ENCODE data around the gene NUP62CL. TPM values are rescaled to one million over a fixed set of nuclear protein-coding genes. Genes with fewer than 3 reads are reported as not detected.

Gene NUP62CL
- total RNA-seq, 1 donor from 2014 or later = not detected

- H3K9me3 Mint-ChIP-seq (ENCODE audit: low read depth) = peaks cover 5% of the 10 kb centered on the region
- no peaks in the 10 kb centered on the region for H3K27me3 Mint-ChIP-seq (ENCODE audit: low read depth)
- H3K36me3 Mint-ChIP-seq (ENCODE audit: low read depth) = peaks cover 5% of the 10 kb centered on the region
- DNase-seq (ENCODE audit: low spot score) = no peak
- no peak overlapping the region for H3K4me3 Mint-ChIP-seq (ENCODE audit: unreplicated experiment)
- TF ChIP-seq CTCF (IDR thresholded peaks at IDR 0.05) = peak; percentile 51
- H3K4me1 Mint-ChIP-seq (ENCODE audit: low read depth) = no peaks in the 10 kb centered on the region
- H3K27ac Mint-ChIP-seq (ENCODE audit: unreplicated experiment) = no peak overlapping the region
Measured at GRCh38 chrX:107102980-107103379, 103.3 kb downstream of the NUP62CL start.

GRCh38 chrX:107076158-107076557, 130.1 kb downstream of the NUP62CL start:
- no peak overlapping the region for H3K4me3 Mint-ChIP-seq (ENCODE audit: unreplicated experiment)
- H3K27me3 Mint-ChIP-seq (ENCODE audit: low read depth) = no peaks in the 10 kb centered on the region
- no peak for DNase-seq (ENCODE audit: low spot score)
- no peak for TF ChIP-seq CTCF (IDR thresholded peaks at IDR 0.05)
- H3K27ac Mint-ChIP-seq (ENCODE audit: unreplicated experiment) = no peak overlapping the region
- H3K9me3 Mint-ChIP-seq (ENCODE audit: low read depth) = peaks cover 50% of the 10 kb centered on the region
- peaks cover 11% of the 10 kb centered on the region for H3K36me3 Mint-ChIP-seq (ENCODE audit: low read depth)
- no peaks in the 10 kb centered on the region for H3K4me1 Mint-ChIP-seq (ENCODE audit: low read depth)

Other genes starting within 250 kb of the NUP62CL start
- gene MORC4, start 206.2 kb downstream of the NUP62CL start, total RNA-seq = 31.2 to 35.6 TPM (median 33.8 TPM) in 3 replicates
- 11.8 to 13.5 TPM (median 12.6 TPM) in 3 replicates for gene RBM41, start 87.6 kb downstream of the NUP62CL start, total RNA-seq
- gene DNAAF6, start 178 bp upstream of the NUP62CL start, total RNA-seq = not detected in 3 replicates
- gene FRMPD3, start 243.2 kb upstream of the NUP62CL start, total RNA-seq = 0.07 TPM in 2 of 3 replicates, not detected in the other

Measured in chondrocyte (in vitro differentiated cells).